CD4-positive, alpha-beta T cell treated with Interleukin-15 for 4 hours (primary cell): ENCODE measurements around the gene BRD2.

ENCODE experiments used
- DNase-seq: peaks from one replicate; pipeline ENCODE4 v3.0.0-alpha.2; 2020; ENCODE audit warnings: low spot score

BRD2 gene

GRCh38 chr6:33029328-33030184 lies 61.2 kb downstream of the BRD2 start:
- DNase-seq = peak; percentile 33

DNA sequence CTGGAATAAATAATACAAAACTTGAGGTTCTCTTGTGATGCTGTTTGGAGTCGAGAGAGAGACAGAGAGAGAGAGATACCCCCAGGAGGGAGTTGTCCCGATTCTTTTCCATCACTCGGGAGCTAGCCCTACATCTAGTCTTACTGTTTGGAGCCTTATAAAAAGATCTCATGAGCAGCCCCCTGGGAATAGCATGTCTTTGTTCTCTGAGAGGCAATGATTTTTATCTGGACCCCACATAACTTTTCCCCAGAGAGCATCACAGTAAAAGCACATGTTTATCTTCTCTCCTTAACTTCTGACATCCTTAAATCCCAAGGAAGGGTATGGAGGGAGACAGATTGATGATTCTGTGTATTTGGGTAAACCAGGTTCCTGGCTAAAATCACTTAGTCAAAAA lies 61.9 kb downstream of the BRD2 start:
- no peak for DNase-seq
